ENCODE data around the gene ABCD1.
"Not testable (repeated sequence)": the region's sequence is repeated elsewhere in the genome, so short reads cannot be mapped to it uniquely, and the experiment has no call there.

ABCD1 gene

DNA sequence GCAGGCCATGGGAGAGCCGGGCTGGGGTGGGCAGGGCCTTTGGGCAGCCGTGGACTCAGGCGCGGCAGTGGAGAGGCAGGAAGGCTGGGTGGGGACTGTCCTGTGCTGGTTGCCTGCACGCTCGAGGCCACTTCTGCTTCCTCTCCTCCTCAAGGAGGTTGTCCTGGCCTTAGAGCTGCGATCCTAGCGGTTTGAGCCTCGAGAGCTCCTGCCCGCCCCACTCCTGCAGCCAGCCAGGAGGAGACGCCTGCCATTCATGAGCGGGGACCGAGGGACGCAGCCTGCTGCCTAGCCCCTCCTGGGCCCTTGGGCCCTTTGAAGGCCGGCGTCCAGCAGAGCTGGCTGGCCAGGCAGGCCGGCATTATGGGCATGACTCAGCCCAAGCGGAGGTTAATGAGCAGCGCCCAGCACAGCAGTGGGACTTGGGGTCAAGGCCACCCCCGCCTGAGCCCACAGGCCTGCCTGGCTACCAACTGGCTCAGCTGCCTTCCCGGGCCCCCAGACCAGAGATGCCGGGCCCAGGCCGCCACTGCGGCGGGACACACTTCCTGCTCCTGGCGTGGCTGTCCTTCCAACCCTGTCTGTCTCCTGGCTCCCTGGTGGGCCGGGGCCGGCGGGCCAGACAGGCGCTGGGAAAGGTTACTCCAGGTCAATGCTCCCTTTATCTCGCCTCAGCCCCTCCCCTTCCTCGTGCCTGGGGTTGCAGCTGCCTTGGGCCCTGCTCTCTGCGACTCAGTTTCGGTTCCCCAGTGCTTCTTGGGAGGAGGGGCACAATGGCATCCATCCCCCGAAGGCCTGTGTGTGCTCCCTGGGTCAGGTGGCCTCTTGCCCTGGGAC, 1.8 kb downstream of the ABCD1 start:
- in situ Hi-C loops (cut with HindIII; ENCODE audit: low sequenced_read_pairs): no loop called here
- TF ChIP-seq, protein P1, sequence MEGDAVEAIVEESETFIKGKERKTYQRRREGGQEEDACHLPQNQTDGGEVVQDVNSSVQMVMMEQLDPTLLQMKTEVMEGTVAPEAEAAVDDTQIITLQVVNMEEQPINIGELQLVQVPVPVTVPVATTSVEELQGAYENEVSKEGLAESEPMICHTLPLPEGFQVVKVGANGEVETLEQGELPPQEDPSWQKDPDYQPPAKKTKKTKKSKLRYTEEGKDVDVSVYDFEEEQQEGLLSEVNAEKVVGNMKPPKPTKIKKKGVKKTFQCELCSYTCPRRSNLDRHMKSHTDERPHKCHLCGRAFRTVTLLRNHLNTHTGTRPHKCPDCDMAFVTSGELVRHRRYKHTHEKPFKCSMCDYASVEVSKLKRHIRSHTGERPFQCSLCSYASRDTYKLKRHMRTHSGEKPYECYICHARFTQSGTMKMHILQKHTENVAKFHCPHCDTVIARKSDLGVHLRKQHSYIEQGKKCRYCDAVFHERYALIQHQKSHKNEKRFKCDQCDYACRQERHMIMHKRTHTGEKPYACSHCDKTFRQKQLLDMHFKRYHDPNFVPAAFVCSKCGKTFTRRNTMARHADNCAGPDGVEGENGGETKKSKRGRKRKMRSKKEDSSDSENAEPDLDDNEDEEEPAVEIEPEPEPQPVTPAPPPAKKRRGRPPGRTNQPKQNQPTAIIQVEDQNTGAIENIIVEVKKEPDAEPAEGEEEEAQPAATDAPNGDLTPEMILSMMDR (IDR thresholded peaks at IDR 0.05; ENCODE audit: low read depth, low read length): no peak
- H3K4me3 ChIP-seq (ENCODE audit: low read depth, low read length): peak overlapping the region; percentile 17
- DNase-seq (ENCODE audit: low read depth, low spot score): peak; percentile 56

DNA sequence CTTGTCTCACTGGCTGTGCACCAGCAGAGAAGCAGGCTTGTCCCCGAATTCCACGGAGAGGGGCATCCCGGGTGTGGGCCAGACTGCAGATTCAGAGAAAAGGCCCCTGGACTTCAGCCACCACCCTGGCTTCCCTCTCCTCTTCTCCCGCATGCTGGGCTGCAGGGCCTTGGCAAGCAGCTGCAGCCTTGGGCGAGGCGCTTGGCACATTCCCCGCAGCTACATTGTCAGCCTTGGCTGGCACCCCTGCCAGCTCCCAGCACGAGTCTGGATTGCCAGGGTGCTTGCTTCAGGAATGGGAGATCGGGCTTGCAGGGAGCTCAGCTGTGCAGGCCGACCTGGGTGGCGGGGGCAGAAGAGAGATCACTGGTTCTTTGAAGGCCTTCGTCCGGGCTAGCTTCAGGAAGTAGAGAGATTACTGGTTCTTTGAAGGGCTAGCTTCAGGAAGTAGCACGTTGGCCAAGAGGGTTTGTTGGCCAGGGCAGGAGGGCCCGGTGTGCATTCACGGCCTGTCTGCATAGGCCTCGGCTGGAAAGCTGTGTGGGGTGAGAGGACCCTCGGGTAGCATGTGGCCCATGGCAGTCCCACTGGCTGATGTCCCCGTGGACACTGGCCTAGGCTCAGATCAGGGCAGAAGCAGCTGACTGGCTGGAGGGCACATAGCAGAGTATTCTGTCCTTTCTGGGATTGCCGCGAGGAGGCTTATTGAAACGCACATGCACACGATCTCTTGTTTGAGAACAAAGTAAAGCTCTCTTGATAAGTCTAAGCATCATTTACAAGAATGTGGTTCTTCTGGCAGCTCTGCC, 2.7 kb downstream of the ABCD1 start:
- TF ChIP-seq, protein P1 (IDR thresholded peaks at IDR 0.05; ENCODE audit: low read depth, low read length): no peak
- peak; percentile 9 for DNase-seq (ENCODE audit: low read depth, low spot score)
- in situ Hi-C loops (cut with HindIII; ENCODE audit: low sequenced_read_pairs): no loop called here
- peak overlapping the region; percentile 17 for H3K4me3 ChIP-seq (ENCODE audit: low read depth, low read length)

DNA sequence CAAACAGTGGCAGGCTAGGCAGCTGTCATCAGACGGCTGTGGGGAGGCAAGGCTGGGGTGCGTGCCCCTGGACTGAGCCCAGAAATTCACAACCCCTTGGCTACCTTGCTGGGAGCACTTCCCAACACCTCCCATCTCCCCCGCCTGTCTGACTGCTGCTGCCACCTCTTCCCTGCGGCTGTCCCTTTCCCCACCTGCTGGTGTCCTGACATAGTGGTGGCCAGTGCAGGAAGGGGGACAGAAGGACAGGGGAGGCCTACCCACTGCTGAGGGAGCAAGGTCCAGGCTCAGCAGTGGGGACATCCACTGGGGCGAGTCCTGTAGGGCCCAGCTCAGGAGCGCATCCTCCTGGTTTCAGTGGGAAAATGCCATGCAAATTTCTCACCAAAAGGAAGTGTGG, 3.4 kb downstream of the ABCD1 start:
- TF ChIP-seq, protein P1 (IDR thresholded peaks at IDR 0.05; ENCODE audit: low read depth, low read length): no peak
- no peak for DNase-seq (ENCODE audit: low read depth, low spot score)
- no peak overlapping the region for H3K4me3 ChIP-seq (ENCODE audit: low read depth, low read length)
- in situ Hi-C loops (cut with HindIII; ENCODE audit: low sequenced_read_pairs): no loop called here

DNA sequence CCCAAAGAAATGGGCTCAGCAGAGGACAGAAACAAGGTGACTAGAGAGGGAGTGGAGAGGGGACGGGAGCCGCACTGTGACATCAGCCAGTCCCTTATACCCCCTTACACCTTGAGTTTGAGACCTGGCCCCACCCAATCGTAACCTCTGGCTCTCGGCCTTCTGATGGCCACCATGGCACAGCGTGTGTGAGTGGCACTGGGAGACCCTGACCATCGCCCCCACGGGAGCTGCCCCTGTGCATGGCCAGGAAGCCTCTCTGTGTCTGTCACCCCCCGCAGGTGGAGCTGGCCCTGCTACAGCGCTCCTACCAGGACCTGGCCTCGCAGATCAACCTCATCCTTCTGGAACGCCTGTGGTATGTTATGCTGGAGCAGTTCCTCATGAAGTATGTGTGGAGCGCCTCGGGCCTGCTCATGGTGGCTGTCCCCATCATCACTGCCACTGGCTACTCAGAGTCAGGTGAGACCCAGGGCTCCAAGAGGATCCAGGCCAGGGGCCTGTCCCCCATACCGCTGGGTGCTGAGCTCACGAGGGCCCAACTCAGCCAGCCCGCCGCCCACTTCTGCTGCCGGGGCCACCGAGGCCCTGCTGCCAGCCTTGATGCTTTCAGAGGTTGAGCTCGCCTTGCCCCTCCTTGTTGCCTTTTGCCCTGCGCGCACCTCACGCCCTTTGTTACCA, 4.4 kb downstream of the ABCD1 start:
- no peak for DNase-seq (ENCODE audit: low read depth, low spot score)
- TF ChIP-seq, protein P1 (IDR thresholded peaks at IDR 0.05; ENCODE audit: low read depth, low read length): no peak
- in situ Hi-C loops (cut with HindIII; ENCODE audit: low sequenced_read_pairs): no loop called here
- no peak overlapping the region for H3K4me3 ChIP-seq (ENCODE audit: low read depth, low read length)

DNA sequence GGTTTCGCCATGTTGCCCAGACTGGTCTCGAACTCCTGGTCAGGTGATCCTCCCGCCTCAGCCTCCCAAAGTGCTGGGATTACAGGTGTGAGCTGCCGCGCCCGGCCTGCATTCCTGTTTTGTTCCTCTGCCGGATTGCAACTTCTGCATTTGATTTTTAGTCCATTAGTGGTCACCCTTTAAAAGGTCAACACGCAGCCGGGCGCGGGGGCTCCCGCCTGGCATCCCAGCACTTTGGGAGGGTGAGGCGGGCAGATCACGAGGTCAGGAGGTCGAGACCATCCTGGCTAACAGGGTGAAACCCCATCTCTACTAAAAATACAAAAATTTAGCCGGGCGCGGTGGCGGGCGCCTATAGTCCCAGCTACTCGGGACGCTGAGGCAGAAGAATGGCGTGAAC, 5.5 kb downstream of the ABCD1 start:
- DNase-seq (ENCODE audit: low read depth, low spot score); H3K4me3 ChIP-seq (ENCODE audit: low read depth, low read length); in situ Hi-C loops (cut with HindIII; ENCODE audit: low sequenced_read_pairs): not testable (repeated sequence)

DNA sequence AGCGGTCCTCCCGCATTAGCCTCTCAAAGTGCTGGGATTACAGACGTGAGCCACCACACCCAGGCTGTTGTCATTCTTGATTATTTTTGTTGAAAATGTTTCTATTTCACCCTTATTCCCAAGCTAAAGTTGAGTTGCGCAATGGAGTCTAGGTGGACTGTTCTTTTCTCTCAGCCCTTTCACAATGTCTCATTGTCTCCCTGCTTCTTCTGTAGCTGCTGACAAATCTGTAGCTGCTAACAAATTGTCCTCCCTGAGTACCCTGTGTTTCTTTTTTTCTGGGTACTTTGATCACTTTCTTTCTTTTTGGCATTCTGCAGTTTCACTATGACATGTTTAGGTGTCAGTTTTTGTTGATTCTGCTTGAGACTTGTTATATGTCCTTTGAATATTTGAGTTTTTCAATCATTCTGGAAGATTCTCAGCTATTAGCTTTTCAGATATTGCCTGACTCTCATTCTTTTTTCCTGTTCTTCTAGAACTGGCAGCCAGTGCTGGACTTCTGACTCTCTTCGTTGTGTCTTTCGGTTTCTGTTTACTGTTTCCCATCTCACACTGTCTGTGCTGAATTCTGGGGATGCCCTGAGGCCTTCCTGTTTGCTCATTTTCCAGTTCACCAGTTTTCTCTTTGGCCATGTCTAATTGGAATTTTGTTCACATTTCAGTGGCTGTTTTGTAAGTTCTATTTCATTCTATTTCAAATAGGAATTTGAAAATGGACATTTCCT, 6.6 kb downstream of the ABCD1 start:
- TF ChIP-seq, protein P1 (IDR thresholded peaks at IDR 0.05; ENCODE audit: low read depth, low read length): no peak
- no peak for DNase-seq (ENCODE audit: low read depth, low spot score)

More for the DNA sequence above, 6.6 kb downstream of the ABCD1 start:
- no peak overlapping the region for H3K4me3 ChIP-seq (ENCODE audit: low read depth, low read length)
- in situ Hi-C loops (cut with HindIII; ENCODE audit: low sequenced_read_pairs): no loop called here

All from astrocyte of the spinal cord (primary cell).